Right lobe of liver (tissue), 4 donors: Measurements from ENCODE around the gene C12orf42.

ENCODE experiments used
- POLR2A ChIP-seq: fragments of 450-650 bp; IDR thresholded peaks from one replicate; pipeline ENCODE4 v1.6.1; 2017; ENCODE audit warnings: antibody characterized with exemption, mild to moderate bottlenecking
- TF ChIP-seq, protein P1 (sequence below), 4 donors: fragments of 200-600 bp in 3 of 4; fragments of 450-650 bp in 1 of 4; IDR thresholded peaks; one replicate each; pipeline versions ENCODE4 v1.5.1 to v1.8.0; 2016 to 2022; ENCODE audit warnings: antibody characterized with exemption in 4 of 4, mild to moderate bottlenecking in 2 of 4
- donor health status: DM: no; HTN: no; CAD: no.
- donor health status: DM: no; HTN: no; CAD: no.
- donor health status: DM: no; HTN: yes; CAD: no.

DNA sequence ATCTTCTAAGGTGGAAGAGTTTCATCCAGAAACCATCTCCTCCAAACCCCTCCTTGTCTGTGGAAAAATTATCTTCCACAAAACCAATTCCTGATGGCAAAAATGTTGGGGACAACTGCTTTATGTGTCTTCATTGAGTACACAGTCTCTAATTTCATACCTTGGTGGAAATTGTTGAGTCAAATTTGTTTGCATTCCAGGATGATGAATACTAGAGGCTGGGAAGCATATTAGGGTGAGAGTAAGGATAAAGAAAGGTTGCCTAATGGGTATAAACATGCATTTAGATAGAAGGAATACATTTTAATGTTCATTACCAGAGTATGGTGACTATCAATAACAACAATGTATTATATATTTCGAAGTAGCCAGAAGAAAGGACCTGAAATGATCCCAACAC lies 98.2 kb downstream of the C12orf42 start:
- TF ChIP-seq, protein P1, sequence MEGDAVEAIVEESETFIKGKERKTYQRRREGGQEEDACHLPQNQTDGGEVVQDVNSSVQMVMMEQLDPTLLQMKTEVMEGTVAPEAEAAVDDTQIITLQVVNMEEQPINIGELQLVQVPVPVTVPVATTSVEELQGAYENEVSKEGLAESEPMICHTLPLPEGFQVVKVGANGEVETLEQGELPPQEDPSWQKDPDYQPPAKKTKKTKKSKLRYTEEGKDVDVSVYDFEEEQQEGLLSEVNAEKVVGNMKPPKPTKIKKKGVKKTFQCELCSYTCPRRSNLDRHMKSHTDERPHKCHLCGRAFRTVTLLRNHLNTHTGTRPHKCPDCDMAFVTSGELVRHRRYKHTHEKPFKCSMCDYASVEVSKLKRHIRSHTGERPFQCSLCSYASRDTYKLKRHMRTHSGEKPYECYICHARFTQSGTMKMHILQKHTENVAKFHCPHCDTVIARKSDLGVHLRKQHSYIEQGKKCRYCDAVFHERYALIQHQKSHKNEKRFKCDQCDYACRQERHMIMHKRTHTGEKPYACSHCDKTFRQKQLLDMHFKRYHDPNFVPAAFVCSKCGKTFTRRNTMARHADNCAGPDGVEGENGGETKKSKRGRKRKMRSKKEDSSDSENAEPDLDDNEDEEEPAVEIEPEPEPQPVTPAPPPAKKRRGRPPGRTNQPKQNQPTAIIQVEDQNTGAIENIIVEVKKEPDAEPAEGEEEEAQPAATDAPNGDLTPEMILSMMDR (IDR thresholded peaks at IDR 0.05): no peak
- TF ChIP-seq POLR2A: no peak
